ENCODE results near the gene LRRC32.

Gene LRRC32

DNA sequence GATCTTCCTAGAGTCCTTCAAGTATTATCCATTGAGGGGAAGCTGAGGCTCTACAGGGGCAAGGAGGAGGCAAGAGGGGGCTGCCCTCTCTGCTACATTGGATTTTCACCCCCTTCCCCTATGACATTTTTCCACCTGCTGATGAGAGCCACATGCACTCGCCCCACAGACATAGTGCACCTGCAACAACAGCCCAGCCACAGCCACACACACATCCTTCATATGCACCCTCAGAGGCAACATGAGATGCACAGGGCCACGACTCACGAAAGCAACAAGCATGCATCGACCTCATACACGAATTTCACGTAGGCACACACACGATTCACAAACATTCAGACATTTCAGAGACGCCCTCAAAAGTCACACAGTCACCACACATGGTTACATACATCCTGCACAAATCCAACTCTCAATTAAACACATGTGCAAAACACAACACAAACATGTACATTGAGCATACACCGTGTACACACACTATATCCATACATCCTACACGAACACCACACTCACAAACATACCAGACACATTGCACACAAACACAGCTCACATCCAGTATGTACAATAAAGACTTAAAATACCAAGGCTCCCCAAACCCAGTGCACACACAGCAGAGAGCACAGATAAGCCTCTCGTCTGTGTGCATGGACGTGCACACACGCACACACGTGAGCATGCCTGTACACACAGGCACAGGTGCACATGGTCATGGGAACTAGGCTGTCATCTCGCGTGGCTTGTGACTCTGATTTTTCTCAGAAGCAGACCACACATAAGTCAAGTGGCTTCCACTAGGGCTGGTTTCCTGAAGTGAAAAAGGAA, 6.3 kb upstream of the LRRC32 start:
- no peak for DNase-seq

DNA sequence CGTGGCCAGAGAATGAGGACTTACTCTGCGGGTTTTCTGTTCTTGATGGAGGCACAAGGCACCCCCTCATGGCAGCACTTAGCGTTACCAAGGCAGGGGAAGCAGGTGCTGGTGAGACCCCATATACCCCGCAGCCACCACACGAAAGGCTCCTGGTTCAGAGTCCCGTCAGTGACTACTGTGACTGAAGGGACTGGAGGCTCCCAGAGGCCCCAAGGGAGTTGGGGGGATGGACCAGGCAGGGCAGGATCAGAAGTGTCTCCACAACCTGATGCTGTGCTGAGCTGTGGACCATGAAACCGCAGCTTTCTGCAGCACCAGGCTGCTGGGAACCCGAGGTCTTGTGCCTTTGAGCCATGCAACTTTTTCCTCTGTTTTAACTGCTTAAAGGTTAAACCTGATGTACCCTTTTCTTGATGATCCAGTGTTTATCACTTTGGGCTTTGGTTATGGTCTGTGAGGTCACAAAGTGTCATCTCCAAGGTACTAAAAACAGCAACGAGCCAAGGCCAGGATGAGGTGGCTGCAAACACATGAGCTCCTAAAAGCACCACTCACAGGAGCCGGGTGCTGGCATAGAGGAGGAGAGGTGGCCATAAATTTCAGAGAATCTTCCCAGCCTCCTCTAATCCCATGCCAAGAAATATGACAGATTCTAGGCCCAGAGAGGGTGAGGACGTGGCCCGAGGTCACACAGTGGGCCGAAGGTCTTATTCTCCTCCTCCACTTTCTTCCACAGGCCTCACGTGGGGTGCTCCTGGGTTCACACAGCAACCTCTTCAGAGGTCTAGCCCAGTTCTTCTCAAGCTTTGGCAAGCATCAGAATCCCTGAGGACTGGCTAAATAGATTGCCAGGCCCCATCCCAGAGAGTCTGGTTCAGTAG, 4.2 kb upstream of the LRRC32 start:
- DNase-seq: no peak

DNA sequence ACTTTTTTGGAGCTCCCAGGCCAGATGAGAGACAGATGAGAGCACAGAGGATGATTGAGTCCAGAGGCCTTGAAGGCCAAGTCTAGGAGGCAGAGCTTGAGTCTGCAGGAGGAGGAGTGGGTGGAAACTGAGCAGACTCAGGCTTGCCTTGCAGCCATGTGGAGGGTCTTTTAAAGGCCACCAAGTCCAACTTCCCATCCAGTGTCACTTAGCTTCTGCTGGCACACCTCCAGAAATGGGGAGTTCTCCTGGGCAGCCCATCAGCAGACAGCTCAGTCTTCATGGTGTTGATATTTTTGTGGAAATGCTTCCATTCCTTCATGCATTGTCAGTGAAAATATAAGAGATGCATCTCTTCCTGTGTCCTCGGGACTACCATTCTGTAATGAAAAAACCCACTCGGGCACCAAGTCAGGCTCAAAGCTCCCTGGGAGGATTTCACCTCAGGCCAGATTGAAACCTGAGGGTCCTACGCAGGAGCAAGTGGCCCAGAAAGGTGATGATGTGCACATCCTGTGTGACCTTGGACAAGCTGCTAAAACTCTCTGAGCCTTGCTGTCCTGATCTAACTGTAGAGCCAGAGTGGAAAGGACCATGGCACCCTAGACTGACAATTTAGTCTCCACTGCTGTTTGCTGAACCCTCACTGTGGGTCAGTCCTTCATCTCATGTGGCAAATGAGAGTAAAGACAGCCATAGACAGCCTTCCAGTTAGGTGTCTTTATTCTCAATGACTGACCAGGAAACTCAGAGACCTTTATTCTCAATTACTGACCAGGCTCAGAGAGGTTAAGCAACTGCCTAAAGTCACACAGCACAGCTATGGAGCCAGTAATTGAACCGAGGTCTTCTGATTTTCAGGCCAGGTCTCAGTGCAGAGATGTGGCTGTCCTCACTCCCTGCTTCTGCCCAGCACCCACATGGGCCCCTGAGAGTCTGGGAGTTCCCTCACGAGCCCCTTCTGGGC, 2.9 kb upstream of the LRRC32 start:
- DNase-seq: no peak

- DNase-seq: no peak
These were observed 2.1 kb upstream of the LRRC32 start for GRCh38 chr11:76672431-76673175.

DNA sequence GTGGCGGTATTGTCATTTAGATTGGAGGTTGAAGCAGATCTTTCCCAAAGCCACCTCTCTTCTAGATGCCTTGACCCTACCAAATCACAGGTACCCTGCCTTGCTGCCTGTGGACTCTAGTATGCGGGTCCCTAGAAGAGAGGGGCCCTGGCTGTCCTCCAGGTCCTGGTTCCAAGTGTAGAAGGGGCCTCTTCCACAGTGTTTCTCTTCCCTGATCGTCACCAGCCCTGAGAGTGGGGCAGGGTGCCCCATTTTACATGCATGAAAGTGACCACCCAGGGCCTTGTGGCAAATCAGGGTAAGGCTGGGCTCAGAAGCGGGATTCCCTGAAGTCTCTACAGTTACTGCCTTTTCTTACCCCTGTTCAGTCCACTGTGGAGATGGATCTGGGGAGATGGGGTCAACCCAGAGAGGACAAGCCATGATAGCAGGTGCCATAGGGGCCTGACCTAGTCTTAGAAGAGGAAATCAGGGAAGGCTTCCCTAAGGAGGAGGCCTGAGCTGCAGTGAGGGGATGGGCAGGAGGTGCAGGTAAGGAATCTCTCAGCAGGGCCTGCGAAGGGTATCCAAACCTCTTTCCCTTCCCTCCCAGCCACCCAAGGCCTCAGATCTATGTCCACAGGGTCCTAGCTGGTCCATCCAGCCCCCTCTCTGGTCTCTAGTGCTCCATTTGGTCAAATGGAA, 1.2 kb upstream of the LRRC32 start:
- DNase-seq: peak; percentile 18

- DNase-seq: no peak
These were observed 668 bp upstream of the LRRC32 start for GRCh38 chr11:76671237-76671592.

DNA sequence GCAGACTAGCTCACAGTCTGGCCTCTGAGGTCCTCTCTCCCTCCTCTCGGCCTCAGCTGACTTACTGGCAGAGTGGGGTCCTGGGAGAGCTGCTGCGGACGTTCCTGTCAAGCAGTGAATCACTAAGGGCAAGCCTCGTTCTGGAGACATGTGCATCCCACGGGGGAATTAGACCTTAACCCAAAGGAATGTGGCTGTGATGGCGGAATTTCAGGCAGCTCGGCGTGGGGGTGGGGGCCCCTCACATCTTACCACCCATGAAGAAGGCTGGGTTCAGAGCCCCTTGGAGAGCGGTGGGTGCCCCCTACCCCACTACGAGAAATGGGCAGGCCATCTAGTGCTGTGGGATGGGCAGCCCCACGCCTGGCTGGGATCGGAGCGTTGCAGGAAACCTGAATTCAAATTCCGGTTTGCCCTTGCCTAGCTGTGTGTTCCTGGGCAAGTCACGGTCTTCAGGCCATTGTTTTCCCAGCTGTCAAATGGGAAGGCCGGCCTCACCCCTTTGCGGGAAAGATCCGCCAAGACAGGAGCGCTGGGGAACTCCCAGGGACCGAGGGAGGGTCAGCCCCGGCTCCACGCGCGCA, 554 bp downstream of the LRRC32 start:
- DNase-seq: peak; percentile 48

GRCh38 chr11:76668362-76669155, 2.0 kb downstream of the LRRC32 start:
- DNase-seq: peak; percentile 7

GRCh38 chr11:76667856-76668255, 2.7 kb downstream of the LRRC32 start:
- DNase-seq: no peak

DNA sequence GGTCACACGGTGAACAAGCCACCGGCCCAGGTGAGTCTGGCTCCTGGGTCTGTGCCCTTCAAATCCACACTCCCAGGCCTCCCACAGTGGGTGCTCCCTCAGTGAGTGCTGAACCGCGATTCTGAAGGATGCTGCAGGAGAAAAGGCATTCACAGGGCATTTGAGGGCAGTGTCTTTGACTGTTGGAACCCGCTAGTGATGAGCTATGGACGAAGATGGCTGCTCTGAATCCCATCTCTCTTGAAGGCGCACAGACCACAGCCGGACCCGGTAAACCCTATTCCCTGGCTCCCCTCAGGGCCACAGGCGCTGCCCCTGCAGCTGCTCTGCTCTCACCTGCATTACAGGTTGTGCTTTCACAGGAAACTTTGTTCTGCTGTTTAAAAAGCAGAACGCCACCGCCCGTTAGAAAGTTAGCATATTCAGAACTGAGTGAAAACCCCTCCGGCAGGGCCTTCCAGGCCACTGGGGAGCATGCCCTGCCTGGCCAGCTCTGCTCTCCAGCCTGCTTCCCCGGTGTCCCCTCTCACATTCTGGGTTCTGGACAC, 3.2 kb downstream of the LRRC32 start:
- DNase-seq: no peak

DNA sequence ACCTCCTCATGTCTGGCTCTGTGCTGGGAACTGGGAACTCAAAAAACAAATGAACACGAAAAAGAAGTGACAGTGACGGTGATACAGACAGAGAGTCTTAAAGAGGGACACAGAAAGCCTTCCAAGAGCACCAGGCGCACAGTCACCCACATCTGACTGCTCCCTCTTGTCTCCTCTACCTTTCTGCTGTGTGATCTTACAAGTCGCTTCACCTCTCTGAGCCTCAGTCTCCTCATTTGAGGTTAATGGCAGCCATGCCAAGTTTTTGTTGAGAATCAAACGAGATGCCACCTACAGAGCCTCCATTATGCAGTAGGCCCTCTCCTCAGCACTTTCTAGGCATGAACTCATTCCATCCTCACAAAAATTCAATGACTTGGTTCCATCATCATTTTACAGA, 3.7 kb downstream of the LRRC32 start:
- DNase-seq: no peak

DNA sequence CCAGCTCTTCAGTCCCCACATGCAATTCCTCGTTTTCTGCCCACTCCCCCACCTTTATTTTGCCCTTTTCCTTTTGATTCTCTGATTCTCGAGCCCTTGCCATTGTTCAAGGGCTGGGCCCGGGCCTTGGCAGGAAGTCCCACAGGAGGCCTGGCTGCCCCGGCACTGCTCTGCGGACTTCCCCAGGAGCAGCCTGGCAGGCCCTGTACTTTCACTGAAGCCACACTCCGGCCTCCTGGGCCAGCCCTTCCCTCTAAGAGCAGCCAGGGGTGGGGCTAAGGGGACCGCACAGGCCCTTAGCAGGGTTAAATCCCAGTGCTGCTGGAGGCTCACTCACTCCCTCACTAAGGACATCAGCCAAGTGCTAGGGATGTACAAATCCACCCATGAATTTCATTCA, 4.1 kb downstream of the LRRC32 start:
- DNase-seq: peak; percentile 63

- DNase-seq: no peak
These were observed 4.6 kb downstream of the LRRC32 start for GRCh38 chr11:76665921-76666351.

GRCh38 chr11:76665172-76665571, 5.4 kb downstream of the LRRC32 start:
- DNase-seq: no peak

DNA sequence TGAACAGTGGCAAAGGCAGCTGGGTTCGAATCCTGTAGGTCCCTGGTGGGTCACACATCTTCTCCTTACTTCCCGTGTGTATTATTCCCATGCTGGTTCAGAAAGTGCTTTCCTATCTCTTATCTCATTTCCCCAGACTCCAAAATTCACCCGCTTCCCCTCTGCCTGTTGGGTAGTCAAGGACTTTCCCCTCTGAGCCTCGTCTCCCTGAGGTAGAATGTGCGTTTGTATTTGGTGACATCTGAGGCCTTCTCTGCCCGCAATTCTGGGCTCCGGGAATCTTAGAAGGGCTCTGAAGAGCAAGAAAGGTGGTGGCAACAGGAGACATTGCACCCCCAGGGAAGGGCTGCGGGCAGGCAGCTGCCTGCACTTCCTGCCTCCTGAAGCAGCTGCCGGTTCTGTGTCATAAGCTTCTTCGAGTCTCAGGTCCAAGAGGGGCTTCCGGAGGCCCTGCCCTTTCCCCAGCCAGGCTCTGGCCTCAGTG, 5.9 kb downstream of the LRRC32 start:
- no peak for DNase-seq

- DNase-seq: no peak
These were observed 6.6 kb downstream of the LRRC32 start for GRCh38 chr11:76663912-76664440.

GRCh38 chr11:76663486-76663810, 7.1 kb downstream of the LRRC32 start:
- DNase-seq: no peak

DNA sequence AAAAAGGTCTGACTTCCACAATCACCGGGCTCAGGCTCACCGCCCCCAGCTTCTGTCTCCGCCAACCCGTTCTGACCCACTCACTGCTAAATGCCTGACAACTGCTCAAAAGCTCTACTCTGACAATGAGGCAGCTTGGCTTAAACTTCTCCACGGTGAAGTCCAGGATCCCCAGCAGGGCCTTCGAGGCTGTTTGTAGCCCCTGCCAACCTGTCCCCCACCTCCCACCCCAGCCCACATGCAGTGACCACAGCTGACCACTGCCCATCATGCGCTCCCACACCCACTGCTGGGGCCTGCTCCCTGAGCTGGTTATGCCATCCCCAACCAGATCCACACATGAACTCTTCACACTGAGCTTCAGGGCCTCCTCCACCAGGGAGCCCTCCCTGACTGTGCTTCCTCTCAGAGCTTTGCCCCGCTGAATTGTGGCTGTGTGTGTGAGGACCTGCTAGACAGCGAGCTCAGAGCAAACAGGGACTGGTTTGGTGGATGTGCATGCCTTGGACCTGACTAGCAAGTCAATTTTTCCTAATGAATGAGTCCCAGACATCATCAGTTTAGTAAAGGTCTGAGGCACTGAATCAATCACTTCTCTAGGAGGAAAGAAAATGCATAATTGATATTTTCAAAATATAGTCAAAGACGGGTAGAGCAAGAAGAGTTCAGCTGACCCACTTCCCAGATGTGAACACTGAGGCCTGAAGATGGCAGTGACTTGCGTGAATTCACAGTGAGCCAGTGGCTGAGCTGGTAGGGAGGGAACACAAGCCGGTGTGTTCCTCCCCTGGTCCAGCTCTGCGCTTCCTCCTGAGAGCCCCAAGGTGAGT, 7.7 kb downstream of the LRRC32 start:
- DNase-seq: no peak

Data from left hindlimb (tissue), 1 donor.